ENCODE measurements around the gene MINAR1. TPM values are rescaled to one million over a fixed set of nuclear protein-coding genes. Genes with fewer than 3 reads are reported as not detected.

The MINAR1 gene
- total RNA-seq, 1 donor = 2.5 TPM

DNA sequence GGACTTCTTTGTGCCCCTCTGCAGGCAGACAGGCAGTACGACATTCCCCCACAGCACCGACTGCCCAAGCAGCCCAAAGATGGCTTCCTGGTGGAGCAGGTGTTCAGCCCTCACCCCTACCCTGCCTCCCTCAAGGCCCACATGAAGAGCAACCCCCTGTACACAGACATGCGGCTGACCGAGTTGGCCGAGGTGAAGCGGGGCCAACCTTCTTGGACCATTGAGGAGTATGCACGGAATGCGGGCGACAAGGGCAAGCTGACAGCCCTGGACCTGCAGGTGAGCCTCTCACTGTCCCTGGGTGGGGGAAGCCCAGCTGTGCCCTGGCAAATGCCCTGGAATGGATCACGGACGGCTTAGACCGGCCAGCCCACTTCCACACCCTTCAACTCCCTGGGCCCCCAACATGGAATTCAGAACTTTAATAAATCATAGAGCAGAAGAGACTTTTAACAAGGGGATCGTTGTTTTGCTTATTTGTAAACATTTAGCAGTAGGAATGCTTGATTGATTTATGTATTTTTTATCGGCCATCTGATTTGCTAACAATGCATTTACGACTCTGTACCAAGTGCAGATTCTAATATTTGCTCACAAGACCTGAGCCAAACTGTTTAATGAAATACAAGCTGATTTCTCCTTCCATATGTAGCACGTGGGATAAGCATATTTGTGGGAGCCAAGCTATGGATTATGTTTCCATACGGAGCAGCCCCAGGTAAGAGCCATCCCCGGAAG, 31.1 kb downstream of the MINAR1 start:
- Histone ChIP-seq H2AFZ (ENCODE audit: low read length) (no peak overlapping the region), H3K27ac (ENCODE audit: low read depth, low read length) (no peak overlapping the region), H3K4me1 (ENCODE audit: insufficient read depth, low read length) (no peaks in the 10 kb centered on the region), H3K4me2 (ENCODE audit: insufficient read depth, low read length) (no peak overlapping the region), H3K27me3 (ENCODE audit: insufficient read depth, low read length) (no peaks in the 10 kb centered on the region), H3K9me3 (ENCODE audit: low read depth, low read length) (no peaks in the 10 kb centered on the region), H3K36me3 (ENCODE audit: insufficient read depth, low read length) (no peaks in the 10 kb centered on the region), H3K79me2 (ENCODE audit: insufficient read depth, low read length) (no peaks in the 10 kb centered on the region), H4K20me1 (ENCODE audit: insufficient read depth, low read length) (no peaks in the 10 kb centered on the region), H3K4me3 (ENCODE audit: insufficient read depth, low read length) (no peak overlapping the region)
- TF ChIP-seq, protein P1, sequence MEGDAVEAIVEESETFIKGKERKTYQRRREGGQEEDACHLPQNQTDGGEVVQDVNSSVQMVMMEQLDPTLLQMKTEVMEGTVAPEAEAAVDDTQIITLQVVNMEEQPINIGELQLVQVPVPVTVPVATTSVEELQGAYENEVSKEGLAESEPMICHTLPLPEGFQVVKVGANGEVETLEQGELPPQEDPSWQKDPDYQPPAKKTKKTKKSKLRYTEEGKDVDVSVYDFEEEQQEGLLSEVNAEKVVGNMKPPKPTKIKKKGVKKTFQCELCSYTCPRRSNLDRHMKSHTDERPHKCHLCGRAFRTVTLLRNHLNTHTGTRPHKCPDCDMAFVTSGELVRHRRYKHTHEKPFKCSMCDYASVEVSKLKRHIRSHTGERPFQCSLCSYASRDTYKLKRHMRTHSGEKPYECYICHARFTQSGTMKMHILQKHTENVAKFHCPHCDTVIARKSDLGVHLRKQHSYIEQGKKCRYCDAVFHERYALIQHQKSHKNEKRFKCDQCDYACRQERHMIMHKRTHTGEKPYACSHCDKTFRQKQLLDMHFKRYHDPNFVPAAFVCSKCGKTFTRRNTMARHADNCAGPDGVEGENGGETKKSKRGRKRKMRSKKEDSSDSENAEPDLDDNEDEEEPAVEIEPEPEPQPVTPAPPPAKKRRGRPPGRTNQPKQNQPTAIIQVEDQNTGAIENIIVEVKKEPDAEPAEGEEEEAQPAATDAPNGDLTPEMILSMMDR (IDR thresholded peaks at IDR 0.05; ENCODE audit: extremely low read depth, low read depth, low read length) = no peak
- DNase-seq (ENCODE audit: insufficient read length, low spot score, missing footprints) = no peak

DNA sequence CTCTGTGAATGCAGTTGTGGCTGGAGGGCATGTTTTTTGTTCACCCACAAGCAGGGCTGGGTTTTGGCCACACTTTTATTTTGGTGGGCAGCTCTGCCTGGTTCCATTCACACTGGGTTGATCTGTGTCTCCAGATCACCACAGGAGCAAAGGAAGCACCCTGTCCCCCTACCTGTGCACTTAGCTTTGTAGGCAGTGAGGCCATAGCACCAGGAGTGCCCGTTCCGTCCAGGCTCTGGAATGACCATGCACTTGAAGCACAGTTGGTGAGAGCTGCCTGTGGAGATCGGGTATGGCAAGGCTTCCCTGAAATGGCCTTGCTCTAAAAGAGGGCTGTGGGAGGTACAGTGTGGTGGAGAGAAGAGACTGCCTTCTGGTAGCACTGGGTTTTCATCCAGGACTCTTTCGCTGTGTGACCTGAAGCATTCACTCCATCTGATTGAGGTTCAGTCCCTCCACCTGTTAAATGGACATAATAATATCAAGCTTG, 31.7 kb downstream of the MINAR1 start:
- Histone ChIP-seq H3K79me2 (ENCODE audit: insufficient read depth, low read length) (no peaks in the 10 kb centered on the region), H3K27me3 (ENCODE audit: insufficient read depth, low read length) (no peaks in the 10 kb centered on the region)
- no peak for DNase-seq (ENCODE audit: insufficient read length, low spot score, missing footprints)

DNA sequence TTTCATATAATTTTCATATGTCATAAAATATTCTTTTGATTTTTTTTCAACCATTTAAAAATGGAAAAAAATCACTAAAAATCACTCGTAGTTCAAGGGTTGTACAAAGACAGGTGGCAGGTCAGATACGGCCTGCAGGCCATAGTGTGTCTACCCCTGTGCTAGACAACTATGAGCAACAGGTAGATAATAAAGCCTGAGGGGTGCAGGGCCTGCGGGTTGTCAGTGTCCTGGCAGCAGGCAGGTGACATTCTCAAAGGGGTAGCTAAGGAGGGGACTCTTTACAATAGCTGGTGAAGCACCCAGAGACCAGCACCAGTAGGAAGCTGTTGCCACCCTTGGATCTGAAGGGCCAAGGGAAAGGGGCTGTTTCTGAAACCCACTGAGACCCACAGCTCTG, 34.4 kb downstream of the MINAR1 start:
- no peak overlapping the region for H3K27ac ChIP-seq (ENCODE audit: low read depth, low read length)
- no peaks in the 10 kb centered on the region for H3K79me2 ChIP-seq (ENCODE audit: insufficient read depth, low read length)
- no peaks in the 10 kb centered on the region for H3K36me3 ChIP-seq (ENCODE audit: insufficient read depth, low read length)
- no peaks in the 10 kb centered on the region for H3K9me3 ChIP-seq (ENCODE audit: low read depth, low read length)
- H2AFZ ChIP-seq (ENCODE audit: low read length) = no peak overlapping the region
- no peak overlapping the region for H3K4me3 ChIP-seq (ENCODE audit: insufficient read depth, low read length)
- no peak for DNase-seq (ENCODE audit: insufficient read length, low spot score, missing footprints)
- H3K4me2 ChIP-seq (ENCODE audit: insufficient read depth, low read length) = no peak overlapping the region
- no peaks in the 10 kb centered on the region for H4K20me1 ChIP-seq (ENCODE audit: insufficient read depth, low read length)
- TF ChIP-seq, protein P1 (IDR thresholded peaks at IDR 0.05; ENCODE audit: extremely low read depth, low read depth, low read length) = no peak
- no peaks in the 10 kb centered on the region for H3K4me1 ChIP-seq (ENCODE audit: insufficient read depth, low read length)
- H3K27me3 ChIP-seq (ENCODE audit: insufficient read depth, low read length) = no peaks in the 10 kb centered on the region

More for the DNA sequence above, 31.7 kb downstream of the MINAR1 start:
- TF ChIP-seq, protein P1 (IDR thresholded peaks at IDR 0.05; ENCODE audit: extremely low read depth, low read depth, low read length) = no peak
- H3K36me3 ChIP-seq (ENCODE audit: insufficient read depth, low read length) = no peaks in the 10 kb centered on the region
- H4K20me1 ChIP-seq (ENCODE audit: insufficient read depth, low read length) = no peaks in the 10 kb centered on the region
- H3K27ac ChIP-seq (ENCODE audit: low read depth, low read length) = no peak overlapping the region
- no peak overlapping the region for H3K4me2 ChIP-seq (ENCODE audit: insufficient read depth, low read length)
- H2AFZ ChIP-seq (ENCODE audit: low read length) = no peak overlapping the region
- H3K4me1 ChIP-seq (ENCODE audit: insufficient read depth, low read length) = no peaks in the 10 kb centered on the region
- H3K4me3 ChIP-seq (ENCODE audit: insufficient read depth, low read length) = no peak overlapping the region
- H3K9me3 ChIP-seq (ENCODE audit: low read depth, low read length) = no peaks in the 10 kb centered on the region

DNA sequence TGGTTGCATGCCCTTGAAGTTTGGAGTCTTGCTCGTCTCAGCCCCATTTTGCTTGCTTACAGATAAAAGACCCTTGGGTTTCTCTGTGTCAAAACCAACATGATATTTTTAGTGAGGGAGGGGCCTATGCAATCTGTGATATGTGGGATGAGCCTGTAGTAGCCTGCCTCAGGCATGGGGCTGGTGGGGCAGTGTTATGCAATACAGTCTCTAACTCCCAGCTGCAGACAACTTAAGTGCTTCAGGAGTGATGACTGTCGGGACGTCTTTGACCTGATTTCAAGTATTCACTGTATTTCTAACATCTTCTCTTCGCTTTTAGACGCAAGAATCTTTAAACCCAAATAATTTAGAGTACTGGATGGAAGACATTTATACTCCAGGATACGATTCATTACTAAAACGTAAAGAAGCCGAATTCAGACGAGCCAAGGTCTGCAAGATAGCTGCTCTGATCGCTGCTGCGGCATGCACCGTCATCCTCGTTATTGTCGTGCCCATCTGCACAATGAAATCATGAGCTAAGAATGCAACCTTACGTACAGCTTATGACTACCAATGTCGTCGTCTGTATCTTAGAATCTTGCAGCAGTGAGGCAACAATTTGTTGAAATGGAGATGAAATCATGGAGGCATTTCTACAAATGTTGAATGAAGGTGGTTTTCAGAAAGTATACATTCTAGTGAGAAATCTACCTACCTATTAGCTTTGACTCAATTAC, 35.9 kb downstream of the MINAR1 start:
- H3K27me3 ChIP-seq (ENCODE audit: insufficient read depth, low read length) = no peaks in the 10 kb centered on the region
- H3K4me2 ChIP-seq (ENCODE audit: insufficient read depth, low read length) = no peak overlapping the region
- no peak overlapping the region for H2AFZ ChIP-seq (ENCODE audit: low read length)
- H3K79me2 ChIP-seq (ENCODE audit: insufficient read depth, low read length) = no peaks in the 10 kb centered on the region
- H4K20me1 ChIP-seq (ENCODE audit: insufficient read depth, low read length) = no peaks in the 10 kb centered on the region
- H3K27ac ChIP-seq (ENCODE audit: low read depth, low read length) = no peak overlapping the region
- TF ChIP-seq, protein P1 (IDR thresholded peaks at IDR 0.05; ENCODE audit: extremely low read depth, low read depth, low read length) = no peak
- no peaks in the 10 kb centered on the region for H3K36me3 ChIP-seq (ENCODE audit: insufficient read depth, low read length)
- no peak overlapping the region for H3K4me3 ChIP-seq (ENCODE audit: insufficient read depth, low read length)
- H3K9me3 ChIP-seq (ENCODE audit: low read depth, low read length) = no peaks in the 10 kb centered on the region
- no peaks in the 10 kb centered on the region for H3K4me1 ChIP-seq (ENCODE audit: insufficient read depth, low read length)
- no peak for DNase-seq (ENCODE audit: insufficient read length, low spot score, missing footprints)

All from osteoblast (primary cell).